SK-N-SH (cell line): ENCODE data around the gene MCM9. TPM values are rescaled to one million over a fixed set of nuclear protein-coding genes. Genes with fewer than 3 reads are reported as not detected.

ENCODE experiments used
- CTCF ChIA-PET: fragments of 300-600, 350-600 bp; formaldehyde crosslinking; extraction: SDS; loops from one replicate; lab custom pipeline; 2021; lab: Yijun Ruan, JAX
- POLR2A ChIA-PET: fragments of 350-600 bp; sonication (Branson Sonifier 250); formaldehyde crosslinking; extraction: SDS; loops from one replicate; lab custom pipeline; 2020; ENCODE audit warnings: antibody characterized with exemption, inconsistent platforms; lab: Yijun Ruan, JAX
- DNase-seq: peaks from one replicate; pipeline ENCODE4 v3.0.0; 2012
- H2AFZ ChIP-seq: fragments of 200-600 bp; sonication (generic); 2 replicates; pipeline ENCODE4 v1.8.1; 2016; ENCODE audit warnings: antibody characterized with exemption, mild to moderate bottlenecking, low read depth
- H3F3A ChIP-seq: fragments of 200-600 bp; sonication (generic); replicated peaks from 2 replicates; pipeline ENCODE3; 2016; ENCODE audit warnings: antibody characterized with exemption, mild to moderate bottlenecking; ENCODE audit not compliant: insufficient read depth
- H3K27ac ChIP-seq, 2 experiments: fragments of 200-500 bp in 1 of 2; fragments of 200-600 bp in 1 of 2; sonication (Bioruptor generic) in 1 of 2; sonication (generic), shearing (Covaris generic) in 1 of 2; 2 replicates each; pipeline versions ENCODE4 v1.5.1 to v1.6.1; 2014 to 2016; ENCODE audit warnings: low read depth in 2 of 2, inconsistent platforms in 1 of 2, low read length in 1 of 2, mild to moderate bottlenecking in 1 of 2, mixed read lengths in 1 of 2
- H3K27me3 ChIP-seq: fragments of 200-600 bp; sonication (generic), shearing (Covaris generic); 2 replicates; pipeline ENCODE4 v1.6.1; 2016; ENCODE audit warnings: mixed run types; ENCODE audit not compliant: insufficient read depth
- H3K36me3 ChIP-seq, 2 experiments: fragments of 200-500 bp in 1 of 2; fragments of 200-600 bp in 1 of 2; sonication (Bioruptor generic) in 1 of 2; sonication (generic) in 1 of 2; replicated peaks in 1 of 2; 2 replicates each; pipeline versions ENCODE3 to v1.5.1; 2014 to 2016; ENCODE audit warnings: low read length in 1 of 2, mild to moderate bottlenecking in 1 of 2; ENCODE audit not compliant: insufficient read depth in 2 of 2, control insufficient read depth in 1 of 2
- H3K4me1 ChIP-seq, 2 experiments: fragments of 200-500 bp in 1 of 2; fragments of 200-600 bp in 1 of 2; sonication (Bioruptor generic) in 1 of 2; sonication (generic), shearing (Covaris generic) in 1 of 2; 2 replicates each; pipeline versions ENCODE4 v1.5.1 to v1.6.1; 2014 to 2016; ENCODE audit warnings: low read depth in 1 of 2, low read length in 1 of 2, mixed run types in 1 of 2; ENCODE audit not compliant: insufficient read depth in 2 of 2, control insufficient read depth in 1 of 2
- H3K4me2 ChIP-seq: fragments of 200-600 bp; sonication (generic), shearing (Covaris generic); 2 replicates; pipeline ENCODE4 v1.6.1; 2017; ENCODE audit warnings: mixed run types
- H3K4me3 ChIP-seq, 2 experiments: fragments of 200-500 bp in 1 of 2; fragments of 200-600 bp in 1 of 2; sonication (Bioruptor generic) in 1 of 2; sonication (generic), shearing (Covaris generic) in 1 of 2; 2 replicates each; pipeline versions ENCODE4 v1.5.1 to v1.8.1; 2014 to 2016; ENCODE audit warnings: low read depth in 2 of 2, inconsistent platforms in 1 of 2, low read length in 1 of 2, mild to moderate bottlenecking in 1 of 2, mixed read lengths in 1 of 2, moderate library complexity in 1 of 2
- H3K79me2 ChIP-seq: fragments of 200-600 bp; sonication (generic); 2 replicates; pipeline ENCODE4 v1.8.1; 2017; ENCODE audit warnings: mild to moderate bottlenecking; ENCODE audit not compliant: insufficient read depth
- H3K9ac ChIP-seq: fragments of 200-600 bp; sonication (generic); 2 replicates; pipeline ENCODE4 v1.6.1; 2017; ENCODE audit warnings: mixed run types
- H3K9me2 ChIP-seq: fragments of 200-600 bp; sonication (generic); 2 replicates; pipeline ENCODE4 v1.6.1; 2017; ENCODE audit warnings: mixed run types
- H3K9me3 ChIP-seq: fragments of 200-600 bp; sonication (generic); 2 replicates; pipeline ENCODE4 v1.6.1; 2017; ENCODE audit warnings: mixed run types, mild to moderate bottlenecking, moderate library complexity
- H4K20me1 ChIP-seq: fragments of 200-600 bp; sonication (generic); 2 replicates; pipeline ENCODE4 v1.6.1; 2017; ENCODE audit warnings: mild to moderate bottlenecking, mixed run types; ENCODE audit not compliant: insufficient read depth
- EZH2phosphoT487 ChIP-seq: fragments of 200-600 bp; sonication (generic); IDR thresholded peaks from 2 replicates; pipeline ENCODE4 v1.6.1; 2017; ENCODE audit warnings: low read depth, mixed run types, mild to moderate bottlenecking, antibody characterized with exemption, moderate library complexity, borderline replicate concordance
- FOXJ3 ChIP-seq: sonication (generic); formaldehyde crosslinking; IDR thresholded peaks from 2 replicates; pipeline ENCODE4 v1.5.1; 2020; ENCODE audit warnings: mild to moderate bottlenecking, missing genetic modification reagents
- GATA2 ChIP-seq: sonication (generic); formaldehyde crosslinking; IDR thresholded peaks from 2 replicates; pipeline ENCODE4 v1.5.0; 2020; ENCODE audit warnings: mild to moderate bottlenecking, missing genetic modification reagents
- JUND ChIP-seq: IDR thresholded peaks from 2 replicates; pipeline ENCODE4 v1.4.0; 2012
- MAX ChIP-seq: IDR thresholded peaks from 2 replicates; pipeline ENCODE4 v1.4.0; 2012; ENCODE audit warnings: low read depth
- MEF2A ChIP-seq: IDR thresholded peaks from 2 replicates; pipeline ENCODE4 v1.4.0; 2012; ENCODE audit warnings: low read depth, borderline replicate concordance
- NFIC ChIP-seq: IDR thresholded peaks from 2 replicates; pipeline ENCODE4 v1.4.0; 2012; ENCODE audit warnings: borderline replicate concordance
- RCOR1 ChIP-seq: fragments of 150-350 bp; IDR thresholded peaks from 2 replicates; pipeline ENCODE4 v1.6.1; 2017; ENCODE audit warnings: antibody characterized with exemption, low read length
- SIN3A ChIP-seq: IDR thresholded peaks from 2 replicates; pipeline ENCODE4 v1.6.1; 2012; ENCODE audit warnings: low read depth, mild to moderate bottlenecking, low read length, moderate library complexity, borderline replicate concordance
- SMC3 ChIP-seq: IDR thresholded peaks from 2 replicates; pipeline ENCODE4 v1.6.1; 2012; ENCODE audit warnings: low read depth, low read length, improper control_type of control experiment
- TAF1 ChIP-seq: IDR thresholded peaks from 2 replicates; pipeline ENCODE4 v1.6.1; 2012; ENCODE audit warnings: low read depth, mild to moderate bottlenecking, low read length, moderate library complexity, borderline replicate concordance
- TCF12 ChIP-seq: IDR thresholded peaks from 2 replicates; pipeline ENCODE4 v1.4.0; 2012
- TEAD4 ChIP-seq: IDR thresholded peaks from 2 replicates; pipeline ENCODE4 v1.4.0; 2012; ENCODE audit warnings: mild to moderate bottlenecking, borderline replicate concordance; ENCODE audit not compliant: insufficient read depth
- USF1 ChIP-seq: IDR thresholded peaks from 2 replicates; pipeline ENCODE4 v1.4.0; 2012; ENCODE audit warnings: low read depth, borderline replicate concordance
- USF2 ChIP-seq: fragments of 150-350 bp; IDR thresholded peaks from 2 replicates; pipeline ENCODE4 v1.6.1; 2017; ENCODE audit warnings: antibody characterized with exemption, low read length, low read depth, borderline replicate concordance
- ZBTB33 ChIP-seq: IDR thresholded peaks from 2 replicates; pipeline ENCODE4 v1.4.0; 2012; ENCODE audit warnings: low read depth, borderline replicate concordance
- WGBS: methylation state at CpG from one replicate; pipeline ENCODE4 v1.1.6; 2017; ENCODE audit warnings: low lambda C conversion rate; 5-methylcytosine and 5-hydroxymethylcytosine counted together
- polyA plus RNA-seq, 3 experiments: library from polyadenylated mRNA; depleted of rRNA; stranded (reverse); fragments of >200 nt; gene quantifications; 2 replicates each; pipeline ENCODE4 v1.2.3, GENCODE V29; 2012

MCM9 gene
- polyA plus RNA-seq, 1 of the 3 experiments (the other 2 are of a cell fraction), result 1.7 TPM

GRCh38 chr6:118843685-118844390, 91.1 kb downstream of the MCM9 start:
- over 99% methylated on average over 4 of the region's 4 CpGs for WGBS
- POLR2A ChIA-PET, result no interaction called here
- Histone ChIP-seq H3K4me1 (no peaks in the 10 kb centered on the region), H3K79me2 (no peaks in the 10 kb centered on the region), H3F3A (no peaks in the 10 kb centered on the region), H3K4me2 (no peak overlapping the region), H3K4me3 (no peak overlapping the region), H3K27ac (no peak overlapping the region), H3K27me3 (no peaks in the 10 kb centered on the region), H4K20me1 (no peaks in the 10 kb centered on the region), H3K36me3 (no peaks in the 10 kb centered on the region), H3K9me2 (no peaks in the 10 kb centered on the region), H3K9me3 (no peaks in the 10 kb centered on the region), H2AFZ (no peak overlapping the region), H3K9ac (no peak overlapping the region)
- no peak for TF ChIP-seq USF1
- no peak for TF ChIP-seq TCF12
- no peak for TF ChIP-seq ZBTB33
- no peak for TF ChIP-seq TAF1
- no peak for DNase-seq
- CTCF ChIA-PET, result no interaction called here

- POLR2A ChIA-PET, result no interaction called here
Observed at GRCh38 chr6:118830691-118831090, 104.3 kb downstream of the MCM9 start.

GRCh38 chr6:118829817-118830478, 105.0 kb downstream of the MCM9 start:
- Histone ChIP-seq H3K36me3 (peaks cover 12 to 33% of the 10 kb centered on the region in 2 experiments), H3K9ac (no peak overlapping the region), H3K79me2 (no peaks in the 10 kb centered on the region), H3F3A (no peaks in the 10 kb centered on the region), H3K27me3 (no peaks in the 10 kb centered on the region), H3K4me1 (no peaks in the 10 kb centered on the region; a peak in 1 of 4 replicates), H4K20me1 (no peaks in the 10 kb centered on the region), H2AFZ (no peak overlapping the region), H3K4me3 (no peak overlapping the region), H3K9me3 (no peaks in the 10 kb centered on the region), H3K4me2 (no peak overlapping the region), H3K27ac (no peak overlapping the region), H3K9me2 (no peaks in the 10 kb centered on the region)
- no peak for DNase-seq
- POLR2A ChIA-PET, result no interaction called here
- WGBS, result 91% methylated on average over 2 of the region's 2 CpGs
- CTCF ChIA-PET, result no interaction called here
- TF ChIP-seq SIN3A, result no peak
- no peak for TF ChIP-seq MEF2A
- no peak for TF ChIP-seq RCOR1
- no peak for TF ChIP-seq MAX
- no peak for TF ChIP-seq JUND
- no peak for TF ChIP-seq TCF12
- no peak for TF ChIP-seq NFIC
- TF ChIP-seq USF2, result no peak
- TF ChIP-seq EZH2phosphoT487, result no peak
- no peak for TF ChIP-seq FOXJ3
- no peak for TF ChIP-seq TEAD4

More at GRCh38 chr6:118830691-118831090, 104.3 kb downstream of the MCM9 start:
- Histone ChIP-seq H3F3A (no peaks in the 10 kb centered on the region), H3K36me3 (peaks cover 12 to 26% of the 10 kb centered on the region in 2 experiments), H4K20me1 (no peaks in the 10 kb centered on the region), H3K4me3 (no peak overlapping the region), H3K9me3 (no peaks in the 10 kb centered on the region), H3K9me2 (no peaks in the 10 kb centered on the region), H3K4me1 (no peaks in the 10 kb centered on the region; a peak in 1 of 4 replicates), H3K27ac (no peak overlapping the region), H3K4me2 (no peak overlapping the region), H2AFZ (no peak overlapping the region), H3K27me3 (no peaks in the 10 kb centered on the region), H3K79me2 (no peaks in the 10 kb centered on the region), H3K9ac (no peak overlapping the region)
- peak; percentile 13 for DNase-seq
- peak; percentile 66 for TF ChIP-seq GATA2
- no peak for TF ChIP-seq SMC3
- CTCF ChIA-PET, result interaction anchor here (1.5 kb wide), 1 partner anchor 280 kb away, joined by 4 read pairs; no protein-coding TSS in a partner anchor
- 60% methylated on average over 2 of the region's 2 CpGs for WGBS
